Neural progenitor cell (in vitro differentiated cells): ENCODE results near the gene ADGRA1. TPM values are rescaled to one million over a fixed set of nuclear protein-coding genes. Genes with fewer than 3 reads are reported as not detected.

ENCODE experiments used
- DNase-seq: peaks from one replicate; pipeline ENCODE4 v3.0.0-alpha.2; 2016; ENCODE audit warnings: low spot score
- H2AFZ ChIP-seq: fragments of 200-600 bp; sonication (generic); replicated peaks from 2 replicates; pipeline ENCODE4 v1.6.1; 2016; ENCODE audit warnings: antibody characterized with exemption
- H3F3A ChIP-seq: fragments of 200-600 bp; sonication (generic); 2 replicates; pipeline ENCODE4 v1.6.1; 2016; ENCODE audit warnings: antibody characterized with exemption, low read depth
- H3K27ac ChIP-seq: fragments of 200-600 bp; sonication (generic); 2 replicates; pipeline ENCODE4 v1.5.1; 2016; ENCODE audit warnings: mild to moderate bottlenecking
- H3K27me3 ChIP-seq: fragments of 200-600 bp; sonication (generic); 2 replicates; pipeline ENCODE4 v1.6.1; 2016; ENCODE audit warnings: mild to moderate bottlenecking, moderate library complexity
- H3K36me3 ChIP-seq: fragments of 200-600 bp; sonication (generic); 2 replicates; pipeline ENCODE4 v1.5.1; 2016
- H3K4me1 ChIP-seq: fragments of 200-600 bp; sonication (generic); 2 replicates; pipeline ENCODE4 v1.6.1; 2016; ENCODE audit warnings: mixed run types
- H3K4me2 ChIP-seq: fragments of 200-600 bp; sonication (generic); 2 replicates; pipeline ENCODE4 v1.6.1; 2016
- H3K4me3 ChIP-seq: fragments of 200-600 bp; sonication (generic); 2 replicates; pipeline ENCODE4 v1.5.1; 2016
- H3K79me2 ChIP-seq: fragments of 200-600 bp; sonication (generic); 2 replicates; pipeline ENCODE4 v1.6.1; 2016; ENCODE audit warnings: low read depth
- H3K9ac ChIP-seq: fragments of 200-600 bp; sonication (generic); 2 replicates; pipeline ENCODE4 v1.6.1; 2016
- H3K9me3 ChIP-seq: fragments of 200-600 bp; sonication (generic); 2 replicates; pipeline ENCODE4 v1.5.1; 2016; ENCODE audit warnings: low read depth
- H4K20me1 ChIP-seq: fragments of 200-600 bp; sonication (generic); 2 replicates; pipeline ENCODE4 v1.6.1; 2016; ENCODE audit warnings: low read depth
- H3K27ac Mint-ChIP-seq: 3 replicates; pipeline ENCODE4 v1.8.0; 2021; ENCODE audit warnings: mixed read lengths
- H3K27me3 Mint-ChIP-seq: 2 replicates; pipeline ENCODE4 v1.8.0; 2022; ENCODE audit warnings: low read depth, mild to moderate bottlenecking, inconsistent platforms, moderate library complexity, mixed read lengths; ENCODE audit not compliant: insufficient read depth
- H3K36me3 Mint-ChIP-seq: 3 replicates; pipeline ENCODE4 v1.8.0; 2021; ENCODE audit warnings: mixed read lengths
- H3K4me1 Mint-ChIP-seq: 3 replicates; pipeline ENCODE4 v1.8.0; 2021; ENCODE audit warnings: mixed read lengths
- H3K4me3 Mint-ChIP-seq: 3 replicates; pipeline ENCODE4 v1.8.0; 2021; ENCODE audit warnings: mild to moderate bottlenecking, moderate library complexity, mixed read lengths
- H3K9me3 Mint-ChIP-seq: 3 replicates; pipeline ENCODE4 v1.8.0; 2020; ENCODE audit warnings: mixed read lengths
- CTCF ChIP-seq: fragments of 200-600 bp; sonication (generic); IDR thresholded peaks from 2 replicates; pipeline ENCODE4 v1.5.1; 2017; ENCODE audit warnings: antibody characterized with exemption, mild to moderate bottlenecking
- EZH2 ChIP-seq: fragments of 200-600 bp; sonication (generic); IDR thresholded peaks from 2 replicates; pipeline ENCODE4 v1.6.1; 2017; ENCODE audit warnings: antibody characterized with exemption, mild to moderate bottlenecking, moderate library complexity
- EZH2phosphoT487 ChIP-seq: fragments of 200-600 bp; sonication (generic); IDR thresholded peaks from 2 replicates; pipeline ENCODE4 v1.6.1; 2017; ENCODE audit warnings: antibody characterized with exemption
- total RNA-seq: library from RNA; depleted of rRNA; stranded (reverse); fragments of >200 nt; gene quantifications from 2 replicates; pipeline ENCODE4 v1.2.3, GENCODE V29; 2015; ENCODE audit warnings: low replicate concordance

ADGRA1 gene
- total RNA-seq, 1 donor from 2014 or later, result not detected

- H3K27ac ChIP-seq, result no peak overlapping the region
- H3K27me3 ChIP-seq, result no peaks in the 10 kb centered on the region
- no peaks in the 10 kb centered on the region for H3F3A ChIP-seq
- peaks cover 5% of the 10 kb centered on the region for H3K36me3 Mint-ChIP-seq
- H4K20me1 ChIP-seq, result no peaks in the 10 kb centered on the region
- no peaks in the 10 kb centered on the region for H3K9me3 ChIP-seq
- H3K4me2 ChIP-seq, result no peak overlapping the region
- no peaks in the 10 kb centered on the region for H3K4me1 ChIP-seq
- no peak overlapping the region for H3K27ac Mint-ChIP-seq
- H3K9ac ChIP-seq, result no peak overlapping the region
- no peaks in the 10 kb centered on the region for H3K4me1 Mint-ChIP-seq
- DNase-seq, result no peak
- TF ChIP-seq EZH2 (no peak), CTCF (no peak), EZH2phosphoT487 (no peak)
- H3K9me3 Mint-ChIP-seq, result peaks cover 25% of the 10 kb centered on the region
- H3K4me3 ChIP-seq, result no peak overlapping the region
- H3K27me3 Mint-ChIP-seq, result peaks cover 16% of the 10 kb centered on the region
- H3K4me3 Mint-ChIP-seq, result no peak overlapping the region
- no peaks in the 10 kb centered on the region for H3K79me2 ChIP-seq
- H3K36me3 ChIP-seq, result no peaks in the 10 kb centered on the region
- H2AFZ ChIP-seq, result no peak overlapping the region
These were observed 28.3 kb downstream of the ADGRA1 start for GRCh38 chr10:133115976-133116375.

- no peak for DNase-seq
- H3K36me3 Mint-ChIP-seq, result peaks cover 5% of the 10 kb centered on the region
- H3K27ac Mint-ChIP-seq, result no peak overlapping the region
These were observed 28.7 kb downstream of the ADGRA1 start for GRCh38 chr10:133116455-133116854.

GRCh38 chr10:133117036-133117687 lies 29.4 kb downstream of the ADGRA1 start:
- H3K4me3 Mint-ChIP-seq, result no peak overlapping the region
- H2AFZ ChIP-seq, result no peak overlapping the region
- H3K4me2 ChIP-seq, result no peak overlapping the region
- H4K20me1 ChIP-seq, result no peaks in the 10 kb centered on the region
- no peak for DNase-seq
- no peaks in the 10 kb centered on the region for H3K27me3 ChIP-seq
- H3K4me1 ChIP-seq, result no peaks in the 10 kb centered on the region
- no peaks in the 10 kb centered on the region for H3K36me3 ChIP-seq
- H3F3A ChIP-seq, result no peaks in the 10 kb centered on the region
- no peak overlapping the region for H3K27ac Mint-ChIP-seq
- TF ChIP-seq EZH2phosphoT487, result no peak
- TF ChIP-seq EZH2, result no peak
- no peak for TF ChIP-seq CTCF
- peaks cover 19% of the 10 kb centered on the region for H3K9me3 Mint-ChIP-seq
- peaks cover 11% of the 10 kb centered on the region for H3K27me3 Mint-ChIP-seq
- peaks cover 5% of the 10 kb centered on the region for H3K36me3 Mint-ChIP-seq
- H3K9ac ChIP-seq, result no peak overlapping the region
- no peaks in the 10 kb centered on the region for H3K9me3 ChIP-seq
- H3K27ac ChIP-seq, result no peak overlapping the region
- no peaks in the 10 kb centered on the region for H3K4me1 Mint-ChIP-seq
- no peak overlapping the region for H3K4me3 ChIP-seq
- no peaks in the 10 kb centered on the region for H3K79me2 ChIP-seq

More at GRCh38 chr10:133116455-133116854, 28.7 kb downstream of the ADGRA1 start:
- Histone ChIP-seq H3K4me3 (no peak overlapping the region), H3K27me3 (no peaks in the 10 kb centered on the region), H3K4me2 (no peak overlapping the region), H3K27ac (no peak overlapping the region), H3K79me2 (no peaks in the 10 kb centered on the region), H3K4me1 (no peaks in the 10 kb centered on the region), H3K9me3 (no peaks in the 10 kb centered on the region), H3K36me3 (no peaks in the 10 kb centered on the region), H3K9ac (no peak overlapping the region), H3F3A (no peaks in the 10 kb centered on the region), H2AFZ (no peak overlapping the region), H4K20me1 (no peaks in the 10 kb centered on the region)
- peaks cover 25% of the 10 kb centered on the region for H3K9me3 Mint-ChIP-seq
- peaks cover 16% of the 10 kb centered on the region for H3K27me3 Mint-ChIP-seq
- TF ChIP-seq EZH2phosphoT487 (no peak), EZH2 (no peak), CTCF (no peak)
- H3K4me3 Mint-ChIP-seq, result no peak overlapping the region
- H3K4me1 Mint-ChIP-seq, result no peaks in the 10 kb centered on the region
